NT2/D1 (cell line): ENCODE results near the gene TMEM207.

Experiments
- SUZ12 ChIP-seq: IDR thresholded peaks from 2 replicates; pipeline ENCODE4 v1.6.1; 2011; ENCODE audit not compliant: insufficient read length, insufficient read depth; ENCODE audit errors: extremely low read depth
- YY1 ChIP-seq: IDR thresholded peaks from 2 replicates; pipeline ENCODE4 v1.6.1; 2011; ENCODE audit not compliant: insufficient read length, insufficient read depth

DNA sequence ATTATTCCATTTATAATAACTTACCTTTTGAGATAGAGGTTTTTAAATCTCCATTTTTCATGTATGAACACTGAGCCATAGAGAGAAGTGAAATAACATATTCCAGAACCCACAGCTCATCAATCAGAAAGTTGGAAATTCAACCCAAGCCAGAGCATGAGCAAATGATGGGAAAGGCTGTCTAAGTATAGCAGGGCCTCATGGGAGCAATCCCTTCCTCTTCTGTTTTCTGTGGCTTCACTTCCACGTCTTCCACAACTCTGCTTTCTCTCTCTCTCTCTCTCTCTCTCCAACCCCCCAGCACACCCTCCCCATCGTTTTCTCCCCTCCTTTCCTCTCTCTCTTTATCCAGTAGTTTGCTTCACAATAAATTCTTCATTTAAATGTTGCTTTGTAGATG is 49.4 kb upstream of the TMEM207 start:
- TF ChIP-seq SUZ12 (no peak), YY1 (no peak)
